ENCODE data around the gene PRIMA1. TPM values are rescaled to one million over a fixed set of nuclear protein-coding genes. Genes with fewer than 3 reads are reported as not detected.

The PRIMA1 gene
- total RNA-seq, 1 donor from 2014 or later, result 2.0 TPM

DNA sequence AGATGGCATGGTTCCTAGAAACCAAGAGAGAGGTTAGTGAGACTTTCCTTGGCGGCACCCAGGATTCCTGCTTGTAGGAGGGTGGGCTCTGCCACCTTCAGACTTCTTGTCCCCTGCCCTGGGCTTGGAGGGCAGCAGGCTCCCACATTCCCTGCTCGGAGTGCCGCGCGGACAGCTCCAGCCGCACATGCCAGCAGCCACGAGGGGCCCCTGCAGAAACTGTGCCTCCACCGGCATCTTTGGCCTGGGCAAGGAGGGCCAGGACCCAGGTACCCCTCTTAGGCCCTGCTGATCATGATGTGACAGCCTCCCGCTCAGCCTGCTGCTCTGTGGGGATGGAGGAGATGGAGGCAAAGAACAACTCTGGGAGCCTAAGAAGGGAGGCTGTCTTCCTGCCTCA, 62.3 kb downstream of the PRIMA1 start:
- H3K27ac Mint-ChIP-seq (ENCODE audit: unreplicated experiment), result no peak overlapping the region
- H3K36me3 Mint-ChIP-seq (ENCODE audit: low read depth), result peaks cover 5% of the 10 kb centered on the region
- peaks cover 9% of the 10 kb centered on the region for H3K4me1 Mint-ChIP-seq
- no peaks in the 10 kb centered on the region for H3K27me3 Mint-ChIP-seq (ENCODE audit: low read depth)
- no peak overlapping the region for H3K4me3 Mint-ChIP-seq
- TF ChIP-seq, protein P1, sequence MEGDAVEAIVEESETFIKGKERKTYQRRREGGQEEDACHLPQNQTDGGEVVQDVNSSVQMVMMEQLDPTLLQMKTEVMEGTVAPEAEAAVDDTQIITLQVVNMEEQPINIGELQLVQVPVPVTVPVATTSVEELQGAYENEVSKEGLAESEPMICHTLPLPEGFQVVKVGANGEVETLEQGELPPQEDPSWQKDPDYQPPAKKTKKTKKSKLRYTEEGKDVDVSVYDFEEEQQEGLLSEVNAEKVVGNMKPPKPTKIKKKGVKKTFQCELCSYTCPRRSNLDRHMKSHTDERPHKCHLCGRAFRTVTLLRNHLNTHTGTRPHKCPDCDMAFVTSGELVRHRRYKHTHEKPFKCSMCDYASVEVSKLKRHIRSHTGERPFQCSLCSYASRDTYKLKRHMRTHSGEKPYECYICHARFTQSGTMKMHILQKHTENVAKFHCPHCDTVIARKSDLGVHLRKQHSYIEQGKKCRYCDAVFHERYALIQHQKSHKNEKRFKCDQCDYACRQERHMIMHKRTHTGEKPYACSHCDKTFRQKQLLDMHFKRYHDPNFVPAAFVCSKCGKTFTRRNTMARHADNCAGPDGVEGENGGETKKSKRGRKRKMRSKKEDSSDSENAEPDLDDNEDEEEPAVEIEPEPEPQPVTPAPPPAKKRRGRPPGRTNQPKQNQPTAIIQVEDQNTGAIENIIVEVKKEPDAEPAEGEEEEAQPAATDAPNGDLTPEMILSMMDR (conservative IDR thresholded peaks at IDR 0.05), result no peak
- peaks cover 7% of the 10 kb centered on the region for H3K9me3 Mint-ChIP-seq
- DNase-seq (ENCODE audit: low read depth, low spot score), result no peak

DNA sequence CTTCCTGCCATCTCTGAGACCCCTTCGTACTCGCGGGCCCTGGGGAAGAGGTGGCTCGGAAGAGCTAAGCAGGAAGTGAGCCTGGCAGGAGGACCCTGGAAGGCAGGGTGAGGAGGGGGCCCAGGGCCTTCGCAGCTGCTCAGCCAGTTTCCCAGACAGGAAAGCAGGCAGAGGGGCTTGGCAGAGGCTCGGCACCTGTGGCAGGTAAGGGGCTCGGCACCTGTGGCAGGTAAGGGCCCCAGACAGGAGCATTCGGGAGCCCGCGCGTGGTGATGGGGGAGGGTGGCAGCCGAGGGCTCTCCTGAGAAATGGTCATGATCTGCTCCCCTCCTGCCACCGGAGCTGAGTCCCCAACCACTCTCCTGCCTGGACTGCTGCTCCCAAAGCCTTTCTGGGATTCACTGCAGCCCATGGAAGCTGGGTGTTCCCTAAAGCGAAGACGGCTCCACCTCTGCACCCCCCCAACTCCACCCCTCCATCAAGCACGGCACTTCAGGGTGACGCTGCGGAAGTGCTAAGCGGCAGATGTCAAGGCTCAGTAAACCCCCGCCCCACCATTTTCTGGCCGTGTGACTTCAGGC, 63.2 kb downstream of the PRIMA1 start:
- Mint-ChIP-seq H3K4me1 (peaks cover 4% of the 10 kb centered on the region), H3K36me3 (ENCODE audit: low read depth) (peaks cover 5% of the 10 kb centered on the region), H3K9me3 (peaks cover 7% of the 10 kb centered on the region), H3K27me3 (ENCODE audit: low read depth) (no peaks in the 10 kb centered on the region), H3K4me3 (no peak overlapping the region), H3K27ac (ENCODE audit: unreplicated experiment) (no peak overlapping the region)
- TF ChIP-seq, protein P1 (conservative IDR thresholded peaks at IDR 0.05), result no peak
- DNase-seq (ENCODE audit: low read depth, low spot score), result no peak

DNA sequence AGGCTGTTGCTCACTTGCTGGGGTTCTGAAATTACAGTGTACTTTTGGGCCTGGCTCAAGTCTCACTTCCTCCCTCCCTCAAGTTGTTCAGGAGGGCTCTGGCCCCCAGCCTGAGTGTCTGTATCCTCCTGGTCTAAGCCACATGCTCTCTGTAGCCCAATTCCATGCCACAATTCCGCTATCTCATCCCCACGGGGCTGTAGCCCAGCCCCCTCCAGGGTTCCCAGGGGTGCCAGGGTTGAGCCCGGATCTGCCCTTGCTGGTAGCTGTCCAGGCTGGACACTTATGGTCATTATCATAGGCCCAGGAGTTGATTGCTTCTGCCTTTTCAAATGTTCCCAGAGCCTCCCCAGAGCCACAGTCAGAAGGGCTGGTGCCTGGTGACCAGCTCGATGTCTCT, 65.3 kb downstream of the PRIMA1 start:
- TF ChIP-seq, protein P1 (conservative IDR thresholded peaks at IDR 0.05), result no peak
- H3K4me3 Mint-ChIP-seq, result no peak overlapping the region
- H3K4me1 Mint-ChIP-seq, result peaks cover 4% of the 10 kb centered on the region
- H3K27me3 Mint-ChIP-seq (ENCODE audit: low read depth), result no peaks in the 10 kb centered on the region
- no peak overlapping the region for H3K27ac Mint-ChIP-seq (ENCODE audit: unreplicated experiment)
- peaks cover 7% of the 10 kb centered on the region for H3K9me3 Mint-ChIP-seq
- no peak for DNase-seq (ENCODE audit: low read depth, low spot score)
- peaks cover 5% of the 10 kb centered on the region for H3K36me3 Mint-ChIP-seq (ENCODE audit: low read depth)

- Mint-ChIP-seq H3K27ac (ENCODE audit: unreplicated experiment) (no peak overlapping the region), H3K36me3 (ENCODE audit: low read depth) (peaks cover 5% of the 10 kb centered on the region), H3K9me3 (peaks cover 7% of the 10 kb centered on the region), H3K4me1 (no peaks in the 10 kb centered on the region), H3K27me3 (ENCODE audit: low read depth) (no peaks in the 10 kb centered on the region), H3K4me3 (no peak overlapping the region)
- DNase-seq (ENCODE audit: low read depth, low spot score), result no peak
- TF ChIP-seq, protein P1 (conservative IDR thresholded peaks at IDR 0.05), result no peak
Measured at GRCh38 chr14:93720981-93721483, 67.3 kb downstream of the PRIMA1 start.

GRCh38 chr14:93720076-93720815, 68.0 kb downstream of the PRIMA1 start:
- DNase-seq (ENCODE audit: low read depth, low spot score), result no peak
- H3K27ac Mint-ChIP-seq (ENCODE audit: unreplicated experiment), result peak overlapping the region; percentile 14

More at GRCh38 chr14:93720076-93720815, 68.0 kb downstream of the PRIMA1 start:
- Mint-ChIP-seq H3K27me3 (ENCODE audit: low read depth) (no peaks in the 10 kb centered on the region), H3K9me3 (peaks cover 7% of the 10 kb centered on the region), H3K36me3 (ENCODE audit: low read depth) (peaks cover 5% of the 10 kb centered on the region), H3K4me3 (no peak overlapping the region), H3K4me1 (no peaks in the 10 kb centered on the region)
- TF ChIP-seq, protein P1 (conservative IDR thresholded peaks at IDR 0.05), result no peak
